ENCODE measurements around the gene MFRP.
"Not testable (repeated sequence)": the region's sequence is repeated elsewhere in the genome, so short reads cannot be mapped to it uniquely, and the experiment has no call there.

MFRP gene

DNA sequence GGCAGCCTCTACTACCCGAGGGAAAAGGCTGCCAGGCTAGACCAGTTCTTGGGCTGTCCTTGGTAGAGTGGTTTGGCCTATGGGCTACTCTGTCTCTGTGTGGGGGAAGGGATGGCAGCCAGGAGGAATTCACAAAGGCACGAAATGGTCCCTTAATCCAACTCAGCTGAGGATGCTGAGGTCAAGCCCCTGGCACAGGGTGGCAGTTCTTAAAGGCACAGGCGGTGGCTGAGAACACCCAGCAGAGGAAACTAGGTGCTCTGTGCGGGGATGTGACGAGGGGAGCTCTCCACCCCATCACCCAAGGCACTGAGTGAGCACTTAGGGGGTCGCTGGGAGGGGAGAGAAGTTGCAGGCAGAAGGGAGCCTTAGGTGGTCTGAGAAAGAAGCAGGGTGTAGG, at the start of gene MFRP:
Gene MFRP, minus strand, starts transcription at position 101 of the 400 bp plus-strand sequence. CDS start 192 bp downstream, outside the sequence.
- DNase-seq (ENCODE audit: low read depth in 2 of 2, low spot score in 1 of 2) = no peak

DNA sequence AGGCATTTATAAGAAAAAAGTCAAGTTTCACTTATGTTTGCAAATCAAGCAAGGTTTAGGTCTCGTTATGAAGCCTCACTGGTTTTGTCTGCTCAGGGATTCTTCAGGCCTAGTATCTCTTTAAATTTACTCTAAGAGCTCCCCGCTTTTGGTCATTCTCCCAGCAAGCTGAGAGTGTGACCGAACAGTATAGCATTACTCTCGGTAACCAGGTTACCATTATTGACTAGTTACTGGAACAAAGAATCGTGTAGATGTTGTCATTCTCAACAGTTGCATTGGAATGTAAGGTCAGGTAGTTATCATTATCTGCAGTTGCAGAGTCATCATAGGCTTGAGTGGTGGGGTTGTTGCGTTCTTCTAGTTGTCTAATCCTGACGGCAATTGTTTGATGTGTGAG, 44.8 kb upstream of the MFRP start:
- DNase-seq (ENCODE audit: low read depth in 2 of 2, low spot score in 1 of 2) = no peak

DNA sequence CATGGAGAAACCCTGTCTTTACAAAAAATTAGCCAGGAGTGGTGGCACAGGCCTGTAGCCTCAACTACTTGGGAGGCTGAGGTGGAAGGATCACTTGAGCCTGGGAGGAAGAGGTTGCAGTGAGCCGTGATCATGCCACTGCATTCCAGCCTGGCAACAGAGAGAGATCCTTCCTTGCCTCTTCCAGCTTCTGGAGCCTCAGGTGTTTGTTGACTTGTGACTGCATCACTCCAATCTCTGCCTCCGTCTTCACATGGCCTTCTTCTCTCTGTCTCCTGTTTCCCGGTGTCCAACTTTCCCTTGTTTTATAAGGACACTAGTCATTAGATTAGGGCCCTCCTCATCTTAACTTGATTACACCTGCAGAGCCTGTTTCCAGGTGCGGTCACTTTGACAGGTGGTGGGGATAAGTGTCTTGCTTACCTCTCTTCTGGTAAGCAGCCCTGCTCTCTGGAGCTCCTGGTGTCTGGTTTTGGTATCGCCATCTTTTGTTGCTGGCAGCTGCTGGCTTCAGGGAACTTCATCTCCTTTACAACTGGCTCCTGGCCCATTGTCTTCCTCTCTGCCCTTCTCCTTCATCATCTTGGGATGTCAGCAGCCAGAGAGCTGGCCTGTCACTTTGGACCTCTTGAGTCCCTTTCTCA, 43.2 kb upstream of the MFRP start:
- DNase-seq (ENCODE audit: low read depth in 2 of 2, low spot score in 1 of 2) = no peak

DNA sequence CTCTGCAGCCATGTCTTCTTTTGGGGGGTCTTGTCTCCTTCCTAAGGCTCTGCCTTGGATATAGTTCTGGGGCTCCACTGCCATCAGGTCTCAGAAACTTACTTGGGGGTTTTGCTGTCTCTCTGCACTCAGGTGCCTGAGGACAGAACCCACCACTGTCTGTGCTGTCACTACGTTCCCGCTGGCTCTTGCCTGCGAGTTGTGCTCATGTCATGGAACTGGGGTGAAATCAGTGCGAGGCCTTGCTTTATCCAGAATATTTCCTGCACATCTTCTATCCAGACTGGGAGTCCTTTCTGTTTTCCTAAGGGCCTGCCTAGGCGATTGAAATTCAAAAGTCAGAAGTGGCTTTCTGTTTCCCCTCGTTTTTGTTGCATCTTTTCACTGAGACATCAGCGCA, 41.6 kb upstream of the MFRP start:
- no peak for DNase-seq (ENCODE audit: low read depth in 2 of 2, low spot score in 1 of 2)

DNA sequence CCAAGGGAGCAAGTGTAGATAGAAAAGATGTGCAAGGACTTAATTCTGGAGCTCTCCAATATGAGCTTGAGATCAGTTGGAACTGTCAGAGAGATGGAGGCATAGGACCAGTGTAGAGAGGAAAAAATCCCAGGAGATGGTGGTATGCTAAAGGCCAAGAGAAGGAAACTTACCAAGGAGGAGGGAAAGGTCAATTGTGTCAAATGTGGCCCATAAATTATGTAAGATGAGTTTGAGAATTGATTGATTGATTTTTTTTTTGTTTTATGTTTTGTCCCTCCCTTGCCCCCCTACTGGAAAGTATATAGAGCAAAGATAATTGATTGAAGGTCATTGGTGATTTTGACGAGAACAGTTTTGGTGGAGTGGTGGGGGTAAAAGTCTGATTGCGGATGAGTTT, 37.8 kb upstream of the MFRP start:
- DNase-seq (ENCODE audit: low read depth in 2 of 2, low spot score in 1 of 2) = no peak

DNA sequence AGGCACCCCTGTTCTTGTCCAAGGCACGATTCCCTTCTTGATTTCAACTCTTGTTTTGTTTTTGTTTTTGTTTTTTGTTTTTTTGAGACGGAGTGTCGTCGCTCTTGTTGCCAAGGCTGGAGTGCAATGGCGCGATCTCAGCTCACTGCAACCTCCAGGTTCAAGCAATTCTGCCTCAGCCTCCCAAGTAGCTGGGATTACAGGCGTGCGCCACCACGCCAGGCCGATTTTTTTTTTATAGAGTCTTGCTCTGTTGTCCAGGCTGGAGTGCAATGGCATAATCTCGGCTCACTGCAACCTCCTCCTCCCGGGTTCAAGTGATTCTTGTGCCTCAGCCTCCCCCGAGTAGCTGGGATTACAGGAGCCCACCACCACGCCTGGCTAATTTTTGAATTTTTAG, 36.0 kb upstream of the MFRP start:
- DNase-seq (ENCODE audit: low read depth in 2 of 2, low spot score in 1 of 2) = not testable (repeated sequence)

DNA sequence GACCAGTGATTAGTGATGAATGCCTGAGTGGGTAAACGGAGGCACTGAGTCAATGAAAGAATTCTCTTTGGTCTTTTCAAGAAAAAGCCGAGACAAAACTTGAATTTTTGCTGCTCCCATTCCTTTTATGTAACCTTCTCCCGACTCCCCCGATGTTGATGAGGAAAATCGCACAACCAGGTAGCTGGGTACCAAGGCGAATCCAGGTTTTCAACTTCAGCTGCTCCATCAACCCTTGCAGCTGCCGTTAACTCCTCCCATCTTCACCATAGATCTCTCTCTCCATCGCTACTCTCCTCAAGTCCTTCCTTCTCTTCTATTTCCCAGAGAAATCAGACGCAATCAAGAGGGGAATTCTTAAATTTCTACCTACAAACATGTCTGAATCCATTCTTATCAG, 35.6 kb upstream of the MFRP start:
- DNase-seq (ENCODE audit: low read depth in 2 of 2, low spot score in 1 of 2) = no peak

DNA sequence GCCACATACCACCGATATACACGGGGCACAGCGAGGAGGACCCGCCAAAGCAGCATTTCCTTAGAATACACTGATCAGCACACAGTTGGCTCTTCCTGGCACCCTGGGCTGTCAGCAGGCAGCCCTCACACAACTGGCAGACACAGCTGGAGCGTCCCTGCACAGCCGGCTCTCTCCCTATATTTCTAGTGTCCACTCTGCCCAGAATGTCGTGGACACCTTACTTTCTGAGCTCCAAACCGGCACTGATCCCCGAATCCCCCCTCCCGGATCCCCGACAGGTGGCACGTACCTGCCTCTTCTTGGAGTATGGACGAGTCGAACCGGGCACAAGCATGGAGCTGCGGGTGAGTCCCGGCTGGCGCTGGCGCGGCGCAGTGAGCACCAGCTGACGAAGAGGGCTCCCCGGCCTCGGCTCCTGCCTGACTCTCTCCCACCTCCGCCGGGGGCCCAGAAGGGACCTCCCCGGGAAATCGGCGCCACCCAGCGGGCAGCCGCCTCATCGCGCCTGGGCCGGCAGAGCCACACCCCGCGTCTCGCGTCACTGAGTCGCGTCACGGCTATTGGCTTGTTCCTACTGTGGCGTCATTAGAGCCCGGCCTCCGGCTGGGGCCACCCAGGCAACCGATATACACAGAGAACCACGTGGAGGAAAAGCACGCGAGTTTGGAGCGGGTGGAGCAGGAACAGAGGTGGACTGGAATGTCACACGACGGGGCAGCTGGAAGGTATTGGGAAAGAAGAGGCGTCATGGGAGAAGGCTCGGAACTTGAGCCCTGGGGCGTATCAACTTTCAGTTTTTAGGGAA, 34.9 kb upstream of the MFRP start, which contains the start of gene USP2:
Gene USP2, minus strand, starts transcription at position 510 of the 808 bp plus-strand sequence. CDS start 8,210 bp downstream, outside the sequence.
- peak; percentile 93 to 94 for DNase-seq (ENCODE audit: low read depth in 2 of 2, low spot score in 1 of 2)

DNA sequence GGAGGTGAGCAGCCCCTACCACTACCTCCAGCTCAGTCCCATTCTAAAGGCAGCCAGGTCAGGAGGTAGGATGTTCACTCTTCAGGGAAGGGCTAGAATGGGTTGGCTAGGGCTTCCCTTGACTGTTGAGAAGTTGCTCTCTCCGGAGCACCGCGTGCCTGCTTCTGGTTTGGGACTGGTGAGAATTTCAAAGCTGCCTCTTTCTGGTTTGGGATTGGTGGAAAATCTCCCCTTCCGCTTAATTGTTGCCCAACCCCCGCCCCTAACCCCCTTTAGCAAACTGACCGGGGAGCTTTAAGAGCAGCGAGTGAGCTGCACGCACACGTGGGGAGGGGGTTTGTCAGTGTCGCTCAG, 34.3 kb upstream of the MFRP start:
- DNase-seq (ENCODE audit: low read depth in 2 of 2, low spot score in 1 of 2) = no peak

DNA sequence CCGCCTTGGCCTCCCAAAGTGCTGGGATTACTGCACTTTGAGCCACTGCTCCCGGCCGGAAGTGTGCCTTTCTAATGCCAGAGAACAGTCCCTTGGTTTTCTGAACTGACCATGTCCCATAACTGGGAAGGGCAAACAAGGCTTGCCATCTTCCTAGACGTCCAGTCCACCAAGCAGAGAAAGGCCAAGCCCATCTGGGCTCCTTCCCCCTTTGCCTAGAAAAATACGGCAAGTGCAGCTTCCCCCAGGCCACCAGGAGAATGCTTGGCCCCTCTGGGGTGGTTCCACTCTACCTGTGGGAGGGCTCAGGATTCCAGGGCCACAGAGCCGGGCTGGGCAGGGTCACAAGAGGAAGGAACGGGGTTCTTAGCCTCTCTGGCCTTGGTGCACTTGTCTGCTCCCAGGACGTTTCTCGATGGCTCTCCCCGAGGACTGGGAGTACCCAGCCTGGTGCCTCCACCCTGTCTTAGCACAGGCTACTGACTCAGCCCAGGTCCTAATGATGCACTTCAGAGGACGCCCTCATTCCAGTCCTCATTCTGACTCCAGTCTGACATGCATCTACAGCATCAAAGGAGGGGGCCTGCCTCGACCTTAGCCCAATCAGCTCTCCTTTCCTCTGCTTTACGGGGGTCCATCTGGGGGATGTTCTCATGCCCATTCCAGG, 33.8 kb upstream of the MFRP start:
- DNase-seq (ENCODE audit: low read depth in 2 of 2, low spot score in 1 of 2) = no peak

DNA sequence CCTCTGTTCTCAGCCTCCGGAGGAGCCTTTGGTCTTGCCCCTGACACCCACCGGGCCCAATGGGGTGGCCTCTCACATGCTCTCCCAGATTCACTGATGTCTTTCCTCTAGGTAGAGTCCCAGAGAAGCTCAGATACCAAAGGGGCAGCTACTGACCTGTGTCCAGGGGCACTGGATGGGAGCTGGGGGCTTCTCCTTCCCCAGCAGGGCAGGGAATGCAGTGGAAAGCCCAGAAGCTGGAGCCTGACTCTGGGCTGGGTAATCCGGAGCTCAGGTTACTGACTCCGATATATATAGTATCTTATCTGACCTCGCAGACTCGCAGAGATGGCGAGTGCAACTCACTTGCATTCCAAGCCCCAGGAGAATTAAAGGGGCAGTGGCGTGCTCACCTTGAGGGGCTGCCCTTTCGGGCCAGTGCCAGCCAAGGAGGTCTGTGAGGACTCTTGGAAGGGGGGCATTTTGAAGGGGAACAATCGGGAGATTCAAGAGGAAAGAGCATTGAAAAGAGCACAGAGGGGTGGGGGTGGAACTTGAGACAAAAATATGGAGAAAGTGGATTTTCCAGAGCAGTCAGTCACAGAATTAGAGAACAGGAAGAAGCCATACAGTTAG, 32.5 kb upstream of the MFRP start:
- DNase-seq (ENCODE audit: low read depth in 2 of 2, low spot score in 1 of 2) = no peak

DNA sequence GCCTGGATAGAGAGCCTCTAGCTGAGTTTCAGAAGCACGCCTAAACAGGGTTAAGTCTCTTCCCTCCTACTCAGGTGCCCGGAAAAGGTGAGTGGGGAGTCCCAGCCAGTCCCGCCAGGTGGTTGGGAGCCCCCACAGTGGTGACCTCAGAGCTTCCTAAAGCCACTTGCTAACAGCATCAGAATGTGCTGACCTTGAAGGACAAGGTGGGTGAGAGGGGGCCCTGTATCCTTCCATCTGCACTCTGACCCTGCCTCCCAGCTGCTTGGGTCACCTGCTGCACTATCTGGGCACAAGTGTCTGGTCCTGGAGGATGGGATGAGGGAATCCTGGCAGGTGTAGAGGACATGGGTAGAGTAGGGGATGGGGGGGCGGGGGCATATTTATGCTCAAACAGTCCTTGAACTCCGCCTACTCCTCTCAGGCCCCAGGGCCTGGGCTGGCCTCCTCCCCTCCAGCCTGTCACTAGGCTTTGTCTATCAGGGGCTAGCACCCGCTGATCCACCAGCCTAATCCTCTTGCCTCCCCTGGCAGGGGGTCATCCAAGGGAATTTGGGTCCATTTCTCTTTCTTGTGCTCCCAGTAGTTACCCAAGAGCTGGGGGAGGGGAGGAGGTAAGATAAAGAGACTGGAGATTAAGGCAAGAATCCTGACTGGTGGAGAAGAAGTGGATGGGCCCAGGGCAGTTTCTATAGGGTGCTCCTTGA, 31.6 kb upstream of the MFRP start:
- DNase-seq (ENCODE audit: low read depth in 2 of 2, low spot score in 1 of 2) = no peak

DNA sequence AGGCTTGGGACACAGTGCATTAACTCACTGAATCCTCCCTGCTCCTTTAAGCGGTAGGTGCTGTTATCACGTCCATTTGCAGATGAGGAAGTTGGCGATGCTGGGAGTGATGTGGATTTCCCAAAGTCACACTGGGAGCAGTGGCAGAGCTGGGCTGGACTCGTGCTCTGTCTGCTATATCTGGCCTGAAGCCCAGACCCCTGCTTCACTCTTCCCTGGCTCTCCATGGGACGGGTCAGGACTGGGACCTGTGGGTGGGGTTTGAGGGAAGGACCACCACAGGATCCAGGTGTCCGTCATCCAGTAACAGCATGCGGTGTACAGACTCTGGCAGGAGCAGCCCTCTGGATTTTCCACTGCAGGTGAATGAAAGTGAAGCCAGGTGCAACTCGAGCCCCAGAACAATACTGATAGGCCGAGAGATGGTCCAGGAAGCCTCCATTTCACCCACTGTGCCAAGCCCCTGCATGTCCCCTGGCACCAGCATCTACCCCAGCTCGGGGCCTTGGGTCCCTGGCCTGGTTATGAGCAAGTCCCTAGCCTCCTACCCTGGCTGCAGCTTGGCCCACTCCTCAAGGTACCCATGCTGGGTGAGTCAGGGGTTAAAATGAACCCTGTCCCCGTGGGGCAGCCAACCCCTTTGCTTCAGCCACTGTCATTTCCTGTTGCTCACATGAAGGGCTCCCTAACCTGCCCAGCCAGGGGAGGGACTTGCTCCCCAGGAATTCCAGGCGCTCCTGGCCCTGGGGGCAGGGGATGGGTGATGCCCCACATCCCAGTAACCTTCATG, 30.8 kb upstream of the MFRP start:
- DNase-seq (ENCODE audit: low read depth in 2 of 2, low spot score in 1 of 2) = no peak

DNA sequence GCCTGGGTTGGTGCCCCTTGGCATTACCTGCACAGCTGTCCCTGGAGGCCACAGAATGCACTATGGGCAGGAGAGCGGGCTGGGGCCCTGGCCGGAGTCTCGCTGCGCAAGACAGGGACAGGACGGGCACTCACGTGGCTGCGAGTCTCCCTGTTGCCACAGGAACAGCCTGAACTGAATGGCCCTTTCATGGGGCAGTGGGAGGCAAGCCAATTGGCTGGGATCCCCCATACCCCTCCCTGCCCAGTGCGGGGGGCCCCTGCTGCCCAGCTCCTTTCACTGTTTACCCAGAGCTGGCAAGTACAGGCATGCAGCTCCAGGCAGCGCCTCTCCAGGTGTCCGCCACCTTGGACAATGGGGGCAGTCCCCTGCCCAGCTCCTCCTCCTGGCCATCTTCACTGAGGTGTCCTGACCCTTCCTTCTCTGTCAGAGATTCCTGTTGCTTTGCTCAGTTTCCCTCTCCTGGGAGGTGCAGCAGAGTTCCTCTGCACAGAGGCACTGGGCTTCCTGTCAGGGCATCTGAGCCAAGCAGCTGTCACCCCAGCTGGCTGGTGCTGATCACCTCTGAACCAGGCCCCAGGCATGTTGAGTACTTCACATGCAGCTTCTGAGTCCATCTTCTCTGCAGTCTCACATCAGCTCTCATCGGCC, 29.8 kb upstream of the MFRP start:
- no peak for DNase-seq (ENCODE audit: low read depth in 2 of 2, low spot score in 1 of 2)

DNA sequence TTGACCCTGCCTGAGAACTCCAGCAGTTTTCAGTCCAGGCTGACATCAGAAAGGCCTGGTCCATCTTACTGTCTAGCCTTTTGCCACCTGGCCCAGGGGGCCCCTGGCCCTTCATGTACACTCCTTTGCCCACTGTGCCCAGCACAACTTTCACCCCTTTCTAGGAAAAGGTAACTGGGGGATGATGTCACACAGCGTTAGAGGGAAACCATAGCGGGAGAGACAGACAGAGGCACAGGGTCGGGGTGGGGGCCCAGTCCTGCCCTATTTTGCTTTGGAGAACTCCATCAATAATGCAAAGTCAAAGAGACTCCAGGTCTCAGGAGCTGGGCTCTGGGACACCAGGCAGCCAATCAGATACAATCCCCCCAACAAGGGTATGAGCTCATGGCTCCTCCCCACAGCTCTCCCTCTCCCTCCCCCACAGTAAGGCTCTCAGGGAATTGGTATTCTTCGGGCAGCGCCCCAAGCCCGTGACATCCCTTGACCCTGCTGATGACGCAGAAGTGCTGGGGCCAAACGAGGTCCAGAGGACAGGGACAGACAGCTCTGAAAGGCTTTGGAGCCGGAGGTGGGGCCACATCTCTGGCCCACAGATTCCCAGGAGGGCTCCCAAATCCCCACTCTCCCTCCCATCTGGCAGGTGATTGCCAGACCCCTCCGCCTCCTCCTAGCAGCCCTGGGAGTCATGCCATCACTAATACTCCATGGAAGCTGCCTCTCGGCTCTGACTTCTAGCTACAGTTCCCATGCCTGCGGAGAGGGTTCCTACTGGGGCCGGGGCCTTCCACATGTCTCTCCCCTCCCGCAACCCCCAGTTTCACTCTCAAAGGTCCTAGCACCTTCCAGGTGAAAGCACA, 29.1 kb upstream of the MFRP start:
- DNase-seq (ENCODE audit: low read depth in 2 of 2, low spot score in 1 of 2) = no peak

DNA sequence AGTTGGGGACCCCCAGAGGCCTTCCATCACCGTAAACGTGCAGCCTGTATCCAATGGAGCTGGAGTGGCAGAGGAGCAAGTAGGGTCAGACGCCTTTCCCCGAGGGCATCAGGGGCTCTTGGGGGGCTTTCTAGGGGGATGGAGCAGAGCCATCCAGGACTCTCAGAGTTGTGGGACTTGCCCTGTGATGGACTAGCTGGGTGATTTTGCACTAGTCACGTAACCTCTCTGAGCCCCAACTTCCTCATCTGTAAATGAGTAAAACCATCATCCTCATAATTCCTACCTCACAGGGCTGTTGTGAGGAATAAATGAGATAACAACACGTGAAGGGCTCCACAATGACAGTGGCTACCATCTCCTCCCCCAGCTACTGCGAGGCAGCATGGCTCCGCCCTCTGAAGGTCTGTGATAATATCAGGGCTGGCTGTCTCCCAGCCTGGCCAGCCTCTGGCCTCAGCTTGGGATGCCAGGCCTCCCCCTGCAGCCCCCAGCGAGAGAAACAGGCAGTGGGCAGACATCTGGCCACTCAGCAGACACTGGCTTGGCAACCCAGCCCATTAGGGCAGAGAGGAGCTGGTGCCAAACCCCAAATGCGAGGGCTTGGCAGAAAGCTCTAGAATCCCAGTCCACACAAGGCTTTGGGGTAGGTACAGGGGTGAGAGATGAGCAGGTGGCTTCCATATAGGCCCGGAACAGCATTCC, 28.3 kb upstream of the MFRP start:
- DNase-seq (ENCODE audit: low read depth in 2 of 2, low spot score in 1 of 2) = no peak

DNA sequence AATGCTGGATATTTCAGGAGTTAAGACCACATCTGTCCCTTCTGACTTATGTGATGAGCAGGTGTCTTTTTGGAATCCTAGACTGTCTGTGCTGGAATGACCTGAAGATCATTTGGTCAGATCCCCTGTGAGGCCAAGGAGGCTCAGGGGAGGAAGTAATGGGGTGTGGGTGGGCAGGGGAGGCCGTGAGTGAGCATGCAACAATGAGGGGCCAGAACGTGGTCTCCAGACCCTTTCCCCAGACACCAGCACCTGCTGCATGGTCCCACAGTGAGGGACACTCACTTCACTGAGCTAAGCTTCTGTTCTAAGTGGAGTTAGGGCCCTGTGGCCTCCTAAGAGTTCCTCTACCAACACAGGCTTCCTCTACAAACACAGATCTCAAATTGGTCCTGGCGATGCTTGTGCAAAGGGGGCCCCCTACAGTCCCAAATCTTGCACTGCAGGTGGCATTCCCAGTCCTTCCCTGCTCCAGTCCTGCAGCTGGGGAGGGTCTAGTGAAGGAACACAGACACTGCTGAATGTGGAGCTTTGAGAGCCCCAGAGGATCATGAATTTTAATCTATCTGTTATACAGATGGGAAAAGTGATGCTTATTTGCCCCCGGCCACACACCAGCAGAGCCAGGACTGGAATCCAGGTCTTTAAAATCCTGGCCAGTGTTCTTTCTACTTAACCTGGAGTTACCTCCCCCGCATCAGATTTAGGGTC, 27.6 kb upstream of the MFRP start:
- DNase-seq (ENCODE audit: low read depth in 2 of 2, low spot score in 1 of 2) = no peak
